B cell (primary cell): ENCODE data around the gene RPTOR. TPM values are rescaled to one million over a fixed set of nuclear protein-coding genes. Genes with fewer than 3 reads are reported as not detected.

Experiments used
- ATAC-seq: fragments of 200-7000 bp; cut with Tn5 transposase; one replicate; pipeline ENCODE4 v1.10.0; 2021; ENCODE audit warnings: low read depth, mild to moderate bottlenecking, moderate number of reproducible peaks, moderate library complexity
- CTCF ChIA-PET: fragments of 350-600 bp; sonication (Branson Sonifier 250); formaldehyde crosslinking; loops from one replicate; lab custom pipeline; 2021; ENCODE audit warnings: antibody characterized with exemption, inconsistent platforms; lab: Charles Lee
- POLR2A ChIA-PET: fragments of 350-600 bp; sonication (Branson Sonifier 250); formaldehyde crosslinking; loops from one replicate; lab custom pipeline; 2021; ENCODE audit warnings: antibody characterized with exemption; lab: Charles Lee
- DNase-seq: peaks from one replicate; pipeline ENCODE4 v3.0.0; 2013
- H2AFZ ChIP-seq: 2 replicates; pipeline ENCODE4 v1.6.1; 2012; ENCODE audit warnings: mild to moderate bottlenecking, low read depth, low read length; ENCODE audit not compliant: insufficient read depth, poor library complexity, severe bottlenecking
- H3K27ac ChIP-seq, 2 donors: 1 replicate in 1 of 2; 2 replicates in 1 of 2; pipeline ENCODE4 v1.5.1; 2012 to 2013; ENCODE audit warnings: low read length in 2 of 2, mild to moderate bottlenecking in 2 of 2, moderate library complexity in 1 of 2
- H3K27me3 ChIP-seq, 4 experiments: fragments of 200-600 bp in 1 of 4; sonication (generic) in 1 of 4; replicated peaks in 1 of 4; 1 replicate in 2 of 4; 2 replicates in 2 of 4; pipeline versions ENCODE4 v1.6.1 to v1.7.0; 2013 to 2016; ENCODE audit warnings: low read length in 3 of 4, mild to moderate bottlenecking in 2 of 4, mixed read lengths in 1 of 4, moderate library complexity in 1 of 4; ENCODE audit not compliant: insufficient read depth in 4 of 4, control insufficient read depth in 3 of 4; ENCODE audit errors: control extremely low read depth in 1 of 4
- H3K36me3 ChIP-seq, 2 experiments: replicated peaks in 1 of 2; 1 replicate in 1 of 2; 2 replicates in 1 of 2; pipeline versions ENCODE4 v1.6.1 to v1.7.1; 2013; ENCODE audit warnings: low read length in 1 of 2; ENCODE audit not compliant: insufficient read depth in 2 of 2, control insufficient read depth in 1 of 2; ENCODE audit errors: control extremely low read depth in 1 of 2, extremely low read depth in 1 of 2
- H3K4me1 ChIP-seq, 2 donors: fragments of 200-600 bp in 1 of 2; sonication (generic) in 1 of 2; 1 replicate in 1 of 2; 2 replicates in 1 of 2; pipeline versions ENCODE4 v1.5.1 to v1.6.1; 2013 to 2017; ENCODE audit warnings: low read length in 2 of 2; ENCODE audit not compliant: control insufficient read depth in 2 of 2, insufficient read depth in 2 of 2
- H3K4me2 ChIP-seq: replicated peaks from 2 replicates; pipeline ENCODE3; 2012; ENCODE audit warnings: mild to moderate bottlenecking, low read depth, low read length; ENCODE audit not compliant: poor library complexity, severe bottlenecking
- H3K4me3 ChIP-seq, 5 experiments: fragments of 200-600 bp in 1 of 5; sonication (generic) in 1 of 5; 1 replicate in 3 of 5; 2 replicates in 2 of 5; pipeline versions ENCODE4 v1.5.1 to v1.7.0; 2011 to 2016; ENCODE audit warnings: low read length in 4 of 5, mild to moderate bottlenecking in 4 of 5, low read depth in 2 of 5, control low read depth in 1 of 5, moderate library complexity in 1 of 5; ENCODE audit not compliant: insufficient read depth in 1 of 5; ENCODE audit errors: control extremely low read depth in 1 of 5, extremely low read depth in 1 of 5
- H3K79me2 ChIP-seq: fragments of 200-600 bp; sonication (generic); one replicate; pipeline ENCODE4 v1.6.0; 2016; ENCODE audit warnings: low read length; ENCODE audit not compliant: control insufficient read depth, insufficient read depth
- H3K9ac ChIP-seq: fragments of 200-600 bp; sonication (generic); 2 replicates; pipeline ENCODE4 v1.6.1; 2017; ENCODE audit warnings: mild to moderate bottlenecking, low read length, moderate library complexity
- H3K9me3 ChIP-seq, 3 donors: one replicate each; pipeline versions ENCODE4 v1.6.1 to v1.7.1; 2013; ENCODE audit warnings: low read length in 2 of 3; ENCODE audit not compliant: control insufficient read depth in 2 of 3, insufficient read depth in 1 of 3; ENCODE audit errors: control extremely low read depth in 1 of 3
- H4K20me1 ChIP-seq: 2 replicates; pipeline ENCODE4 v1.6.0; 2012; ENCODE audit warnings: mild to moderate bottlenecking, low read length; ENCODE audit not compliant: insufficient read depth, control insufficient read depth, poor library complexity, severe bottlenecking
- H3K27ac Mint-ChIP-seq: one replicate; pipeline ENCODE4 v1.8.0; 2021; ENCODE audit warnings: mixed read lengths
- H3K27me3 Mint-ChIP-seq: one replicate; pipeline ENCODE4 v1.8.0; 2021; ENCODE audit warnings: mixed read lengths
- H3K4me1 Mint-ChIP-seq: one replicate; pipeline ENCODE4 v1.8.0; 2021; ENCODE audit warnings: mixed read lengths
- H3K4me3 Mint-ChIP-seq: one replicate; pipeline ENCODE4 v1.8.0; 2021; ENCODE audit warnings: mixed read lengths
- H3K9me3 Mint-ChIP-seq: one replicate; pipeline ENCODE4 v1.8.0; 2022; ENCODE audit warnings: mixed read lengths; ENCODE audit not compliant: insufficient read depth
- CTCF ChIP-seq: fragments of 200-600 bp; IDR thresholded peaks from one replicate; pipeline ENCODE4 v1.8.0; 2022; ENCODE audit warnings: antibody characterized with exemption, mild to moderate bottlenecking
- EZH2 ChIP-seq: IDR thresholded peaks from 2 replicates; pipeline ENCODE4 v1.6.1; 2012; ENCODE audit warnings: borderline replicate concordance, low read depth, mild to moderate bottlenecking, moderate library complexity, low read length; ENCODE audit not compliant: insufficient read depth, poor library complexity, severe bottlenecking
- WGBS: methylation state at CpG from one replicate; pipeline ENCODE4 v1.1.5; 2013; ENCODE audit warnings: missing lambda C conversion rate; ENCODE audit not compliant: insufficient coverage; 5-methylcytosine and 5-hydroxymethylcytosine counted together
- intact Hi-C: fragments of 100-400 bp; cut with micrococcal nuclease; formaldehyde crosslinking; loops from one replicate; pipeline ENCODE4 v1.10.0; 2022
- polyA plus RNA-seq: library from polyadenylated mRNA; depleted of rRNA; stranded (reverse); fragments of >200 nt; gene quantifications from 2 replicates; pipeline ENCODE4 v1.2.3, GENCODE V29; 2012
- total RNA-seq, 2 donors: library from RNA; stranded (reverse); fragments of 120-200 nt in 1 of 2; gene quantifications; 1 replicate in 1 of 2; 2 replicates in 1 of 2; pipeline versions ENCODE4 v1.2.3 to v1.2.4, GENCODE V29; 2013 to 2022

The RPTOR gene
- total and polyA plus RNA-seq, 2 donors (not counting 1 experiment from before 2014, with no cell fraction given) = 13.4 to 58.8 TPM

GRCh38 chr17:80507965-80508364 lies 36.7 kb upstream of the RPTOR start:
- Histone ChIP-seq H3K79me2 (no peaks in the 10 kb centered on the region), H3K4me3 (no peak overlapping the region), H3K4me1 (no peaks in the 10 kb centered on the region), H4K20me1 (no peaks in the 10 kb centered on the region), H2AFZ (no peak overlapping the region), H3K4me2 (no peak overlapping the region), H3K27ac (no peak overlapping the region), H3K36me3 (no peaks in the 10 kb centered on the region), H3K27me3 (peaks cover 0 to 19% (median 1%) of the 10 kb centered on the region in 4 experiments), H3K9ac (no peak overlapping the region), H3K9me3 (no peaks in the 10 kb centered on the region)
- ATAC-seq (no peak), DNase-seq (no peak)
- Mint-ChIP-seq H3K4me1 (no peaks in the 10 kb centered on the region), H3K9me3 (no peaks in the 10 kb centered on the region), H3K27ac (no peak overlapping the region), H3K4me3 (no peak overlapping the region), H3K27me3 (peaks cover 13% of the 10 kb centered on the region)
- 100% methylated on average over 2 of the region's 3 CpGs for WGBS
- no peak for TF ChIP-seq CTCF
- ChIA-PET CTCF (interaction anchor here (1.0 kb wide), 1 partner anchor 11 kb away, joined by 3 read pairs; no protein-coding TSS in a partner anchor), POLR2A (no interaction called here)
- intact Hi-C loops = no loop called here

- H3K27me3 ChIP-seq = peaks cover 0 to 10% (median 1%) of the 10 kb centered on the region in 4 experiments
- intact Hi-C loops = no loop called here
- TF ChIP-seq CTCF (no peak), EZH2 (no peak)
- H3K79me2 ChIP-seq = no peaks in the 10 kb centered on the region
- H3K9me3 Mint-ChIP-seq = no peaks in the 10 kb centered on the region
- ChIA-PET CTCF (interaction anchor here (1.0 kb wide), 1 partner anchor 10 kb away, joined by 3 read pairs; no protein-coding TSS in a partner anchor), POLR2A (no interaction called here)
- H3K4me2 ChIP-seq = no peak overlapping the region
- no peak overlapping the region for H3K4me3 ChIP-seq
- H3K36me3 ChIP-seq = no peaks in the 10 kb centered on the region
- no peak overlapping the region for H3K27ac ChIP-seq
- no peak overlapping the region for H3K4me3 Mint-ChIP-seq
- H3K9ac ChIP-seq = no peak overlapping the region
- peaks cover 14% of the 10 kb centered on the region for H3K27me3 Mint-ChIP-seq
- no peak overlapping the region for H3K27ac Mint-ChIP-seq
- H3K4me1 ChIP-seq = no peaks in the 10 kb centered on the region
- 96% methylated on average over 3 of the region's 8 CpGs for WGBS
- H2AFZ ChIP-seq = no peak overlapping the region
- H3K4me1 Mint-ChIP-seq = no peaks in the 10 kb centered on the region
- ATAC-seq (no peak), DNase-seq (no peak)
- H4K20me1 ChIP-seq = no peaks in the 10 kb centered on the region
- no peaks in the 10 kb centered on the region for H3K9me3 ChIP-seq
These were observed 35.3 kb upstream of the RPTOR start for GRCh38 chr17:80509311-80509710.
